Measurements from ENCODE around the gene PFDN6.

The PFDN6 gene

DNA sequence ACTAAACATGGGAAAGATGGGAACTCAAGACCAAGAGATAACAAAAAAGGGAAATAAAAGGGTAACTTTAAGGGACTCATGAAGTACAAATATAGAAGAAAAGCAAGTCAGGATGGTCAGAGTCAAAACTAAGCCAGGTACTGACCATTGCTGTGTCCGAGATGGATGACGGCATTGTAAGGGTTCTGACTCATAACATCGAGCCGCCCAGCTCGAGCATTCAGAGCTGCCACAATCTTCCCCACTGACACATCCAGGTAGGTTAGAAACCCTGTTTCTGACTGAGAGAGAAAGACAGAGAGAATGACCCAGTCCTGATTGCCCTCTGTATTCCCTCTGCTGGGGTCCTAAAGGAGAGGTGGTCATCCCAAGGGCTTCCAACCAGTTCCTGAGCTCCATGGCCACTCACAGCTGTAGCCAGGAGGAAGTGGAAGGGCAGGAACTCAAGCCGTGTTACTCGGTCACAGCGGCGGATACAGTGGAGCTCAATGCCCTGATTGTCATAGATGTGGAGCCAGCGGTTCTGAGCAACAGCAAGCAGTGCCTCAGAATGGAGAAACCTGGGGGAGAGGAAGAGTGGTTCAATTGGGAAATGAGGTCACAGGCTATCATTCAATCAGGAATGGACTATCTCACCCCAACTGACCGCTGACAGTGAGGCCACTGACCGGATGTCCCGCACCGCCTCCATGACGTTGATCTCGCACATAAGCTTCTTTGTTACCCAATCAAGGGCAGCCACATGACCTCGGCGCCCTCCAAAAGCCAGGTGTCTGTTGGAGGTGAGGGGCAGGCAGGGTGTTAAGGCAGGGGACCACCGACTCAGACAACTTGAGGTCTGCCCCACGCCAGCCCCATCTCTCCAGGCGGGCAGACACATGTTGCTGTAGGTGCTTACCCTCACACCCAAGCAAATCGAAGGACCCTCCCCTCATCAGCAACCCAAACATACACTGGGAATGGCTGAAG lies 2.2 kb upstream of the PFDN6 start:
- Histone ChIP-seq H4K20me1 (ENCODE audit: low read depth, low read length) (no peaks in the 10 kb centered on the region), H3K4me2 (ENCODE audit: low read depth, low read length, poor library complexity, severe bottlenecking) (peak overlapping the region; percentile 94), H3K36me3 (ENCODE audit: low read length) (peaks cover 21% of the 10 kb centered on the region), H2AFZ (ENCODE audit: low read depth, low read length, severe bottlenecking) (no peak overlapping the region), H3K4me3 (ENCODE audit: insufficient read depth, low read length, poor library complexity, severe bottlenecking) (no peak overlapping the region), H3K9me3 (ENCODE audit: insufficient read depth, low read length) (no peaks in the 10 kb centered on the region), H3K79me2 (ENCODE audit: insufficient read depth, low read length) (peaks cover 46% of the 10 kb centered on the region), H3F3A (ENCODE audit: insufficient read depth) (peaks cover 14% of the 10 kb centered on the region), H3K9ac (ENCODE audit: low read length) (peak overlapping the region; percentile 80), H3K27me3 (ENCODE audit: low read length) (no peaks in the 10 kb centered on the region), H3K9me2 (replicated peaks; ENCODE audit: insufficient read depth, low read length) (no peaks in the 10 kb centered on the region), H3K27ac (ENCODE audit: low read depth, low read length) (no peak overlapping the region)
- TF ChIP-seq, protein P1, sequence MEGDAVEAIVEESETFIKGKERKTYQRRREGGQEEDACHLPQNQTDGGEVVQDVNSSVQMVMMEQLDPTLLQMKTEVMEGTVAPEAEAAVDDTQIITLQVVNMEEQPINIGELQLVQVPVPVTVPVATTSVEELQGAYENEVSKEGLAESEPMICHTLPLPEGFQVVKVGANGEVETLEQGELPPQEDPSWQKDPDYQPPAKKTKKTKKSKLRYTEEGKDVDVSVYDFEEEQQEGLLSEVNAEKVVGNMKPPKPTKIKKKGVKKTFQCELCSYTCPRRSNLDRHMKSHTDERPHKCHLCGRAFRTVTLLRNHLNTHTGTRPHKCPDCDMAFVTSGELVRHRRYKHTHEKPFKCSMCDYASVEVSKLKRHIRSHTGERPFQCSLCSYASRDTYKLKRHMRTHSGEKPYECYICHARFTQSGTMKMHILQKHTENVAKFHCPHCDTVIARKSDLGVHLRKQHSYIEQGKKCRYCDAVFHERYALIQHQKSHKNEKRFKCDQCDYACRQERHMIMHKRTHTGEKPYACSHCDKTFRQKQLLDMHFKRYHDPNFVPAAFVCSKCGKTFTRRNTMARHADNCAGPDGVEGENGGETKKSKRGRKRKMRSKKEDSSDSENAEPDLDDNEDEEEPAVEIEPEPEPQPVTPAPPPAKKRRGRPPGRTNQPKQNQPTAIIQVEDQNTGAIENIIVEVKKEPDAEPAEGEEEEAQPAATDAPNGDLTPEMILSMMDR (IDR thresholded peaks at IDR 0.05; ENCODE audit: insufficient read depth, low read length, poor library complexity, severe bottlenecking), result no peak
- TF ChIP-seq EZH2phosphoT487 (conservative IDR thresholded peaks at IDR 0.05; ENCODE audit: low read length), result no peak

DNA sequence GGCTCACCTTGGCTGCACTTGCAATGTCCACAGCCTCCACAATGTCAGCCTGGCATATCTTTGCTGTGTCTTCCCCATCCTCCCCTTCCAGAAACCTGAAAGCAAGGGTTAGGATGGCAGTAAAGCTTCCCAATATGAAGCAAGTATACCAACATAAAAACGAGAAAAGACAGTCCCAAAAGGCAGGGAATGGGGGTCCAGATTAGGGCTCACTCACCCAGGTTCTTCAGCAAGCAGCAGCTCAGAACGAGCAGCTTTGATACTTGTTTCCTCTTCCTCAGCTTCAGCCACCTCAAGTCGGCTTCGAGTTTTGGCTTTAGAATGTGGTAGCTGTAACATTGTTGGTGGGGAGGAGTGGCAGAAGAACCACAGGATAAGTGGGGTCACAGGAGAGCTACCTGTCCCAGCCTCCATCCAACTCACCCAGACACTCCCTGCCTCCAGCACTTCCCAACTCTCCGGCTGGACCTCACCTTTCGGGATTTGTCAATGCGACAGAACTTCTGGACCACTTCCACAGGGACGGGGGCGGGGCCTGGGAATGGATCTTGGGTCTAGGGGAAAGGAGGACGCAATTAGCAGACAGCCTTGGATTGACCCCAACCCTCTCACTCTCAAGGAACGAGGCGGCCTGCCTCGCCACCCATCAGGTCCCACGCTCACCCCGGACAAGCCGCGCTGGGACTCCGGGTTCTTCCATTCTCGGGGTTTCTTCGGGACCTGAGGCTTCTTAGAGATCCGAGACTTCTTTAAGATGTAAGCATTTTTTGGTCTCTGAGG lies 1.1 kb upstream of the PFDN6 start:
- Histone ChIP-seq H3K9me3 (ENCODE audit: insufficient read depth, low read length) (no peaks in the 10 kb centered on the region), H3F3A (ENCODE audit: insufficient read depth) (peaks cover 14% of the 10 kb centered on the region), H3K4me3 (ENCODE audit: insufficient read depth, low read length, poor library complexity, severe bottlenecking) (peak overlapping the region; percentile 84), H4K20me1 (ENCODE audit: low read depth, low read length) (no peaks in the 10 kb centered on the region), H3K4me2 (ENCODE audit: low read depth, low read length, poor library complexity, severe bottlenecking) (peak overlapping the region; percentile 94), H2AFZ (ENCODE audit: low read depth, low read length, severe bottlenecking) (peak overlapping the region; percentile 90), H3K9ac (ENCODE audit: low read length) (peak overlapping the region; percentile 80), H3K79me2 (ENCODE audit: insufficient read depth, low read length) (peaks cover 46% of the 10 kb centered on the region), H3K27me3 (ENCODE audit: low read length) (no peaks in the 10 kb centered on the region), H3K9me2 (replicated peaks; ENCODE audit: insufficient read depth, low read length) (no peaks in the 10 kb centered on the region), H3K27ac (ENCODE audit: low read depth, low read length) (peak overlapping the region; percentile 65), H3K36me3 (ENCODE audit: low read length) (peaks cover 21% of the 10 kb centered on the region)
- TF ChIP-seq, protein P1 (IDR thresholded peaks at IDR 0.05; ENCODE audit: insufficient read depth, low read length, poor library complexity, severe bottlenecking), result no peak
- no peak for TF ChIP-seq EZH2phosphoT487 (conservative IDR thresholded peaks at IDR 0.05; ENCODE audit: low read length)

DNA sequence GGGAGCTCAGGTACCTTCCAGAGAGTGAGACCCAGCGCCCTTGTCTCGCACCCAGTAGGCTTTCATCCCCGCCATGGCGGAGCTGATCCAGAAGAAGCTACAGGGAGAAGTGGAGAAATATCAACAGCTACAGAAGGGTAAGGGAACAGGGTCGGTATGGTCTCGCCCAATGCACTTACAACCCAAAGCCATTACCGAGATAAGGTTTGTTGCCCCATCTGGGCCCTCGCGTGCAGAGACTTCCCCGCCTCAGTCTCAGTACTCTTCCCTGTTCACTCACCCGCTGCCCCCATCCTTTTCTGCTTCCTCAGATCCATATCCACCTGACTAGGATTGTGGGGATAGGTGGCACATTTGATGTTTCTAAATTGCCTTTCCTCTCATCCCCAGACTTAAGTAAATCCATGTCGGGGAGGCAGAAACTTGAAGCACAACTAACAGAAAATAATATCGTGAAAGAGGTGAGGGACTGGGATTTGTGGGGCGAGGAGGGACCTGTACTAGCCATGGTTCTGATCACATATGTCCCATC lies 449 bp downstream of the PFDN6 start:
- Histone ChIP-seq H3K9me3 (ENCODE audit: insufficient read depth, low read length) (no peaks in the 10 kb centered on the region), H3K27me3 (ENCODE audit: low read length) (no peaks in the 10 kb centered on the region), H4K20me1 (ENCODE audit: low read depth, low read length) (no peaks in the 10 kb centered on the region), H3K36me3 (ENCODE audit: low read length) (peaks cover 13% of the 10 kb centered on the region), H3K4me3 (ENCODE audit: insufficient read depth, low read length, poor library complexity, severe bottlenecking) (peak overlapping the region; percentile 84), H3K9ac (ENCODE audit: low read length) (peak overlapping the region; percentile 80), H3K79me2 (ENCODE audit: insufficient read depth, low read length) (peaks cover 46% of the 10 kb centered on the region), H3F3A (ENCODE audit: insufficient read depth) (peaks cover 14% of the 10 kb centered on the region), H2AFZ (ENCODE audit: low read depth, low read length, severe bottlenecking) (peak overlapping the region; percentile 90), H3K4me2 (ENCODE audit: low read depth, low read length, poor library complexity, severe bottlenecking) (peak overlapping the region; percentile 94), H3K9me2 (replicated peaks; ENCODE audit: insufficient read depth, low read length) (no peaks in the 10 kb centered on the region), H3K27ac (ENCODE audit: low read depth, low read length) (peak overlapping the region; percentile 65)
- TF ChIP-seq EZH2phosphoT487 (conservative IDR thresholded peaks at IDR 0.05; ENCODE audit: low read length), result no peak
- TF ChIP-seq, protein P1 (IDR thresholded peaks at IDR 0.05; ENCODE audit: insufficient read depth, low read length, poor library complexity, severe bottlenecking), result no peak
